B cell (primary cell): ENCODE data around the gene LCN2. TPM values are rescaled to one million over a fixed set of nuclear protein-coding genes. Genes with fewer than 3 reads are reported as not detected.

Experiments used
- ATAC-seq: fragments of 200-7000 bp; cut with Tn5 transposase; one replicate; pipeline ENCODE4 v1.10.0; 2021; ENCODE audit warnings: low read depth, mild to moderate bottlenecking, moderate number of reproducible peaks, moderate library complexity
- CTCF ChIA-PET: fragments of 350-600 bp; sonication (Branson Sonifier 250); formaldehyde crosslinking; loops from one replicate; lab custom pipeline; 2021; ENCODE audit warnings: antibody characterized with exemption, inconsistent platforms; lab: Charles Lee
- POLR2A ChIA-PET: fragments of 350-600 bp; sonication (Branson Sonifier 250); formaldehyde crosslinking; loops from one replicate; lab custom pipeline; 2021; ENCODE audit warnings: antibody characterized with exemption; lab: Charles Lee
- DNase-seq: peaks from one replicate; pipeline ENCODE4 v3.0.0; 2013
- H2AFZ ChIP-seq: 2 replicates; pipeline ENCODE4 v1.6.1; 2012; ENCODE audit warnings: mild to moderate bottlenecking, low read depth, low read length; ENCODE audit not compliant: insufficient read depth, poor library complexity, severe bottlenecking
- H3K27ac ChIP-seq, 2 donors: 1 replicate in 1 of 2; 2 replicates in 1 of 2; pipeline ENCODE4 v1.5.1; 2012 to 2013; ENCODE audit warnings: low read length in 2 of 2, mild to moderate bottlenecking in 2 of 2, moderate library complexity in 1 of 2
- H3K27me3 ChIP-seq, 4 experiments: fragments of 200-600 bp in 1 of 4; sonication (generic) in 1 of 4; replicated peaks in 1 of 4; 1 replicate in 2 of 4; 2 replicates in 2 of 4; pipeline versions ENCODE4 v1.6.1 to v1.7.0; 2013 to 2016; ENCODE audit warnings: low read length in 3 of 4, mild to moderate bottlenecking in 2 of 4, mixed read lengths in 1 of 4, moderate library complexity in 1 of 4; ENCODE audit not compliant: insufficient read depth in 4 of 4, control insufficient read depth in 3 of 4; ENCODE audit errors: control extremely low read depth in 1 of 4
- H3K36me3 ChIP-seq, 2 experiments: replicated peaks in 1 of 2; 1 replicate in 1 of 2; 2 replicates in 1 of 2; pipeline versions ENCODE4 v1.6.1 to v1.7.1; 2013; ENCODE audit warnings: low read length in 1 of 2; ENCODE audit not compliant: insufficient read depth in 2 of 2, control insufficient read depth in 1 of 2; ENCODE audit errors: control extremely low read depth in 1 of 2, extremely low read depth in 1 of 2
- H3K4me1 ChIP-seq, 2 donors: fragments of 200-600 bp in 1 of 2; sonication (generic) in 1 of 2; 1 replicate in 1 of 2; 2 replicates in 1 of 2; pipeline versions ENCODE4 v1.5.1 to v1.6.1; 2013 to 2017; ENCODE audit warnings: low read length in 2 of 2; ENCODE audit not compliant: control insufficient read depth in 2 of 2, insufficient read depth in 2 of 2
- H3K4me2 ChIP-seq: replicated peaks from 2 replicates; pipeline ENCODE3; 2012; ENCODE audit warnings: mild to moderate bottlenecking, low read depth, low read length; ENCODE audit not compliant: poor library complexity, severe bottlenecking
- H3K4me3 ChIP-seq, 5 experiments: fragments of 200-600 bp in 1 of 5; sonication (generic) in 1 of 5; 1 replicate in 3 of 5; 2 replicates in 2 of 5; pipeline versions ENCODE4 v1.5.1 to v1.7.0; 2011 to 2016; ENCODE audit warnings: low read length in 4 of 5, mild to moderate bottlenecking in 4 of 5, low read depth in 2 of 5, control low read depth in 1 of 5, moderate library complexity in 1 of 5; ENCODE audit not compliant: insufficient read depth in 1 of 5; ENCODE audit errors: control extremely low read depth in 1 of 5, extremely low read depth in 1 of 5
- H3K79me2 ChIP-seq: fragments of 200-600 bp; sonication (generic); one replicate; pipeline ENCODE4 v1.6.0; 2016; ENCODE audit warnings: low read length; ENCODE audit not compliant: control insufficient read depth, insufficient read depth
- H3K9ac ChIP-seq: fragments of 200-600 bp; sonication (generic); 2 replicates; pipeline ENCODE4 v1.6.1; 2017; ENCODE audit warnings: mild to moderate bottlenecking, low read length, moderate library complexity
- H3K9me3 ChIP-seq, 3 donors: one replicate each; pipeline versions ENCODE4 v1.6.1 to v1.7.1; 2013; ENCODE audit warnings: low read length in 2 of 3; ENCODE audit not compliant: control insufficient read depth in 2 of 3, insufficient read depth in 1 of 3; ENCODE audit errors: control extremely low read depth in 1 of 3
- H4K20me1 ChIP-seq: 2 replicates; pipeline ENCODE4 v1.6.0; 2012; ENCODE audit warnings: mild to moderate bottlenecking, low read length; ENCODE audit not compliant: insufficient read depth, control insufficient read depth, poor library complexity, severe bottlenecking
- H3K27ac Mint-ChIP-seq: one replicate; pipeline ENCODE4 v1.8.0; 2021; ENCODE audit warnings: mixed read lengths
- H3K27me3 Mint-ChIP-seq: one replicate; pipeline ENCODE4 v1.8.0; 2021; ENCODE audit warnings: mixed read lengths
- H3K4me1 Mint-ChIP-seq: one replicate; pipeline ENCODE4 v1.8.0; 2021; ENCODE audit warnings: mixed read lengths
- H3K4me3 Mint-ChIP-seq: one replicate; pipeline ENCODE4 v1.8.0; 2021; ENCODE audit warnings: mixed read lengths
- H3K9me3 Mint-ChIP-seq: one replicate; pipeline ENCODE4 v1.8.0; 2022; ENCODE audit warnings: mixed read lengths; ENCODE audit not compliant: insufficient read depth
- CTCF ChIP-seq: fragments of 200-600 bp; IDR thresholded peaks from one replicate; pipeline ENCODE4 v1.8.0; 2022; ENCODE audit warnings: antibody characterized with exemption, mild to moderate bottlenecking
- EZH2 ChIP-seq: IDR thresholded peaks from 2 replicates; pipeline ENCODE4 v1.6.1; 2012; ENCODE audit warnings: borderline replicate concordance, low read depth, mild to moderate bottlenecking, moderate library complexity, low read length; ENCODE audit not compliant: insufficient read depth, poor library complexity, severe bottlenecking
- WGBS: methylation state at CpG from one replicate; pipeline ENCODE4 v1.1.5; 2013; ENCODE audit warnings: missing lambda C conversion rate; ENCODE audit not compliant: insufficient coverage; 5-methylcytosine and 5-hydroxymethylcytosine counted together
- intact Hi-C: fragments of 100-400 bp; cut with micrococcal nuclease; formaldehyde crosslinking; loops from one replicate; pipeline ENCODE4 v1.10.0; 2022
- polyA plus RNA-seq: library from polyadenylated mRNA; depleted of rRNA; stranded (reverse); fragments of >200 nt; gene quantifications from 2 replicates; pipeline ENCODE4 v1.2.3, GENCODE V29; 2012
- total RNA-seq, 2 donors: library from RNA; stranded (reverse); fragments of 120-200 nt in 1 of 2; gene quantifications; 1 replicate in 1 of 2; 2 replicates in 1 of 2; pipeline versions ENCODE4 v1.2.3 to v1.2.4, GENCODE V29; 2013 to 2022

Gene LCN2
- total and polyA plus RNA-seq, 2 donors (not counting 1 experiment from before 2014, with no cell fraction given) = not detected

GRCh38 chr9:128127568-128127989, 21.7 kb upstream of the LCN2 start, which contains the start of gene PTGES2:
PTGES2 (minus strand) TSS chr9:128127729; CDS start chr9:128127717, 12 bp downstream.
- intact Hi-C loops = loop anchor here (1.0 to 10.0 kb wide), 4 partner anchors 10 to 755 kb away; partner anchors contain the start of genes KYAT1, LRRC8A, SH2D3C and SLC27A4
- peaks cover 21% of the 10 kb centered on the region for H4K20me1 ChIP-seq
- TF ChIP-seq EZH2 (no peak), CTCF (no peak)
- DNase-seq (peak; percentile 93), ATAC-seq (peak; percentile 66)
- H3K27ac ChIP-seq = peak within 1 kb of the TSS; percentile 93 to 99
- Mint-ChIP-seq H3K4me3 (peak within 1 kb of the TSS; percentile 95), H3K27ac (peak within 1 kb of the TSS; percentile 99), H3K4me1 (peaks cover 35% of the 10 kb centered on the region), H3K27me3 (peaks cover under 1% of the 10 kb centered on the region), H3K9me3 (no peaks in the 10 kb centered on the region)
- under 1% methylated on average over 56 of the region's 56 CpGs for WGBS
- H3K9ac ChIP-seq = peak within 1 kb of the TSS; percentile 97
- peaks cover 26 to 34% of the 10 kb centered on the region in 2 donors for H3K4me1 ChIP-seq
- H3K4me2 ChIP-seq = peak within 1 kb of the TSS; percentile 95
- ChIA-PET CTCF (interaction anchor here (1.5 to 6.1 kb wide), 3 partner anchors 11 to 185 kb away, joined by 3 to 49 read pairs (median 4); no protein-coding TSS in a partner anchor), POLR2A (interaction anchor here (0.6 to 1.9 kb wide), 4 partner anchors 12 to 184 kb away, joined by 3 to 12 read pairs (median 4); partner anchors contain the start of gene BBLN)
- peaks cover 0 to 16% of the 10 kb centered on the region in 2 experiments for H3K36me3 ChIP-seq
- peak within 1 kb of the TSS; percentile 64 to 97 (median 83) for H3K4me3 ChIP-seq
- peak within 1 kb of the TSS; percentile 97 for H2AFZ ChIP-seq
- no peaks in the 10 kb centered on the region for H3K9me3 ChIP-seq
- peaks cover 0 to 6% (median 0%) of the 10 kb centered on the region in 4 experiments for H3K27me3 ChIP-seq
- H3K79me2 ChIP-seq = peaks cover 29% of the 10 kb centered on the region
